ENCODE data around the gene ABCC3. TPM values are rescaled to one million over a fixed set of nuclear protein-coding genes. Genes with fewer than 3 reads are reported as not detected.

Gene ABCC3
- total and polyA plus RNA-seq, 2 donors (not counting 1 experiment from before 2014, with no cell fraction given), result 11.5 to 34.8 TPM

- no peak for DNase-seq (ENCODE audit: low read depth in 2 of 2)
- no peak for TF ChIP-seq EZH2 (IDR thresholded peaks at IDR 0.05; ENCODE audit: low read length, missing control alignments)
- no peak for TF ChIP-seq CTCF (conservative IDR thresholded peaks at IDR 0.05 in 1 of 2, IDR thresholded peaks at IDR 0.05 in 1 of 2; ENCODE audit: low read depth in 1 of 2, low read length in 2 of 2)
Measured at GRCh38 chr17:50672831-50673551, 38.3 kb downstream of the ABCC3 start.

GRCh38 chr17:50675190-50675589 lies 40.5 kb downstream of the ABCC3 start:
- no peaks in the 10 kb centered on the region for H4K20me1 ChIP-seq (ENCODE audit: control insufficient read depth, extremely low read depth, insufficient read depth, low read length)
- H3K79me2 ChIP-seq (ENCODE audit: control insufficient read depth, insufficient read depth, low read length), result no peaks in the 10 kb centered on the region
- H3K36me3 ChIP-seq (ENCODE audit: control insufficient read depth, insufficient read depth, low read length), result no peaks in the 10 kb centered on the region
- H3K9me3 ChIP-seq (ENCODE audit: control insufficient read depth, insufficient read depth, low read depth, low read length), result no peaks in the 10 kb centered on the region
- no peak overlapping the region for H3K4me2 ChIP-seq (ENCODE audit: extremely low read depth, insufficient read depth, low read length)
- no peak for DNase-seq (ENCODE audit: low read depth in 2 of 2)
- H3K27me3 ChIP-seq (ENCODE audit: control insufficient read depth, insufficient read depth, low read length), result no peaks in the 10 kb centered on the region
- H2AFZ ChIP-seq (ENCODE audit: low read length), result no peak overlapping the region
- no peak overlapping the region for H3K4me3 ChIP-seq (replicated peaks in 1 of 4; ENCODE audit: control extremely low read depth in 1 of 4, insufficient read depth in 1 of 4, low read depth in 3 of 4, low read length in 4 of 4)
- H3K9ac ChIP-seq (ENCODE audit: insufficient read depth, low read length), result no peak overlapping the region
- peaks cover 4% of the 10 kb centered on the region for H3K4me1 ChIP-seq (ENCODE audit: control insufficient read depth, extremely low read depth, insufficient read depth, low read length)
- TF ChIP-seq EZH2 (IDR thresholded peaks at IDR 0.05; ENCODE audit: low read length, missing control alignments) (no peak), CTCF (conservative IDR thresholded peaks at IDR 0.05 in 1 of 2, IDR thresholded peaks at IDR 0.05 in 1 of 2; ENCODE audit: low read depth in 1 of 2, low read length in 2 of 2) (no peak)
- H3K27ac ChIP-seq (ENCODE audit: insufficient read depth, low read length), result no peak overlapping the region

More at GRCh38 chr17:50672831-50673551, 38.3 kb downstream of the ABCC3 start:
- no peak overlapping the region for H3K9ac ChIP-seq (ENCODE audit: insufficient read depth, low read length)
- H3K27ac ChIP-seq (ENCODE audit: insufficient read depth, low read length), result no peak overlapping the region
- no peaks in the 10 kb centered on the region for H3K9me3 ChIP-seq (ENCODE audit: control insufficient read depth, insufficient read depth, low read depth, low read length)
- H3K4me1 ChIP-seq (ENCODE audit: control insufficient read depth, extremely low read depth, insufficient read depth, low read length), result peaks cover 9% of the 10 kb centered on the region
- H3K36me3 ChIP-seq (ENCODE audit: control insufficient read depth, insufficient read depth, low read length), result no peaks in the 10 kb centered on the region
- no peaks in the 10 kb centered on the region for H3K27me3 ChIP-seq (ENCODE audit: control insufficient read depth, insufficient read depth, low read length)
- no peak overlapping the region for H3K4me2 ChIP-seq (ENCODE audit: extremely low read depth, insufficient read depth, low read length)
- no peaks in the 10 kb centered on the region for H3K79me2 ChIP-seq (ENCODE audit: control insufficient read depth, insufficient read depth, low read length)
- no peaks in the 10 kb centered on the region for H4K20me1 ChIP-seq (ENCODE audit: control insufficient read depth, extremely low read depth, insufficient read depth, low read length)
- no peak overlapping the region for H3K4me3 ChIP-seq (replicated peaks in 1 of 4; ENCODE audit: control extremely low read depth in 1 of 4, insufficient read depth in 1 of 4, low read depth in 3 of 4, low read length in 4 of 4)
- no peak overlapping the region for H2AFZ ChIP-seq (ENCODE audit: low read length)

GRCh38 chr17:50675627-50676026 lies 40.9 kb downstream of the ABCC3 start:
- Histone ChIP-seq H3K9me3 (ENCODE audit: control insufficient read depth, insufficient read depth, low read depth, low read length) (no peaks in the 10 kb centered on the region), H3K27me3 (ENCODE audit: control insufficient read depth, insufficient read depth, low read length) (no peaks in the 10 kb centered on the region), H3K4me1 (ENCODE audit: control insufficient read depth, extremely low read depth, insufficient read depth, low read length) (peaks cover 3% of the 10 kb centered on the region), H3K79me2 (ENCODE audit: control insufficient read depth, insufficient read depth, low read length) (no peaks in the 10 kb centered on the region), H3K9ac (ENCODE audit: insufficient read depth, low read length) (no peak overlapping the region), H3K36me3 (ENCODE audit: control insufficient read depth, insufficient read depth, low read length) (no peaks in the 10 kb centered on the region), H3K27ac (ENCODE audit: insufficient read depth, low read length) (no peak overlapping the region), H2AFZ (ENCODE audit: low read length) (no peak overlapping the region), H3K4me2 (ENCODE audit: extremely low read depth, insufficient read depth, low read length) (no peak overlapping the region), H4K20me1 (ENCODE audit: control insufficient read depth, extremely low read depth, insufficient read depth, low read length) (no peaks in the 10 kb centered on the region), H3K4me3 (replicated peaks in 1 of 4; ENCODE audit: control extremely low read depth in 1 of 4, insufficient read depth in 1 of 4, low read depth in 3 of 4, low read length in 4 of 4) (no peak overlapping the region)
- no peak for DNase-seq (ENCODE audit: low read depth in 2 of 2)
- TF ChIP-seq CTCF (conservative IDR thresholded peaks at IDR 0.05 in 1 of 2, IDR thresholded peaks at IDR 0.05 in 1 of 2; ENCODE audit: low read depth in 1 of 2, low read length in 2 of 2) (no peak), EZH2 (IDR thresholded peaks at IDR 0.05; ENCODE audit: low read length, missing control alignments) (no peak)
